HCT116 (cell line): Measurements from ENCODE around the gene UBE2L3. TPM values are rescaled to one million over a fixed set of nuclear protein-coding genes. Genes with fewer than 3 reads are reported as not detected.

Experiments
- ATAC-seq: fragments of 200-7000 bp; cut with Tn5 transposase; 2 replicates; pipeline ENCODE4 v1.9.1; 2020; ENCODE audit warnings: mild to moderate bottlenecking, moderate library complexity
- BruUV-seq: library from RNA; stranded (reverse); fragments of 400-500 nt; replicated peaks from 2 replicates; lab custom pipeline; 2021; lab: Mats Ljungman, UMichigan
- CTCF ChIA-PET: fragments of 300-600 bp; sonication (Branson Sonifier 250); formaldehyde crosslinking; loops from one replicate; lab custom pipeline; 2021; ENCODE audit warnings: antibody characterized with exemption; lab: Charles Lee
- POLR2A ChIA-PET: fragments of 300-600, 350-600 bp; sonication (Branson Sonifier 250); formaldehyde crosslinking; loops from one replicate; lab custom pipeline; 2021; ENCODE audit warnings: antibody characterized with exemption; lab: Charles Lee
- RAD21 ChIA-PET, 2 experiments: fragments of 300-600 bp; sonication (Branson Sonifier 250); formaldehyde crosslinking; loops; one replicate each; lab custom pipeline; 2023; ENCODE audit warnings: low total read pairs in 2 of 2; ENCODE audit not compliant: uncharacterized antibody in 2 of 2, unreplicated experiment in 2 of 2, low non-redundant PET in 1 of 2; lab: Charles Lee
- DNase-seq: peaks from one replicate; pipeline ENCODE4 v3.0.0-alpha.2; 2010; ENCODE audit warnings: low read depth, low spot score
- H2AFZ ChIP-seq: fragments of 200-600 bp; shearing (Covaris generic), sonication (generic); 2 replicates; pipeline ENCODE4 v1.6.1; 2017; ENCODE audit warnings: low read depth, mixed run types, mixed read lengths, antibody characterized with exemption, low read length; ENCODE audit not compliant: poor library complexity, severe bottlenecking
- H3K27ac ChIP-seq: 2 replicates; pipeline ENCODE4 v1.5.1; 2012; ENCODE audit warnings: low read depth, low read length
- H3K27me3 ChIP-seq: fragments of 200-600 bp; sonication (generic); 2 replicates; pipeline ENCODE4 v1.6.1; 2016; ENCODE audit warnings: mixed run types, low read length, mixed read lengths; ENCODE audit not compliant: insufficient read depth
- H3K36me3 ChIP-seq, 2 experiments: fragments of 200-500 bp in 1 of 2; fragments of 200-600 bp in 1 of 2; sonication (Bioruptor generic) in 1 of 2; sonication (generic) in 1 of 2; 2 replicates each; pipeline versions ENCODE4 v1.5.1 to v1.6.1; 2014 to 2016; ENCODE audit warnings: low read length in 2 of 2, inconsistent platforms in 1 of 2, mixed read lengths in 1 of 2, mixed run types in 1 of 2; ENCODE audit not compliant: insufficient read depth in 2 of 2, control insufficient read depth in 1 of 2
- H3K4me1 ChIP-seq, 2 experiments: fragments of 200-600 bp in 1 of 2; sonication (generic) in 1 of 2; 2 replicates each; pipeline versions ENCODE4 v1.5.1 to v1.6.1; 2012 to 2017; ENCODE audit warnings: low read length in 2 of 2, inconsistent platforms in 1 of 2, mild to moderate bottlenecking in 1 of 2, mixed read lengths in 1 of 2, mixed run types in 1 of 2, moderate library complexity in 1 of 2; ENCODE audit not compliant: insufficient read depth in 2 of 2, control insufficient read depth in 1 of 2
- H3K4me2 ChIP-seq: fragments of 200-600 bp; sonication (generic); 2 replicates; pipeline ENCODE4 v1.6.1; 2017; ENCODE audit warnings: mixed run types, low read length, mixed read lengths
- H3K4me3 ChIP-seq, 2 experiments: fragments of 200-600 bp in 1 of 2; sonication (generic) in 1 of 2; replicated peaks in 1 of 2; 2 replicates each; pipeline ENCODE4 v1.5.1; 2011 to 2016; ENCODE audit warnings: low read length in 2 of 2, control low read depth in 1 of 2, low read depth in 1 of 2, mild to moderate bottlenecking in 1 of 2, mixed read lengths in 1 of 2, mixed run types in 1 of 2
- H3K79me2 ChIP-seq: fragments of 200-600 bp; sonication (generic); 2 replicates; pipeline ENCODE4 v1.6.1; 2017; ENCODE audit warnings: mild to moderate bottlenecking, mixed run types, low read length, moderate library complexity, mixed read lengths; ENCODE audit not compliant: insufficient read depth
- H3K9ac ChIP-seq: fragments of 200-600 bp; sonication (generic); 2 replicates; pipeline ENCODE4 v1.6.1; 2016; ENCODE audit warnings: low read length, mixed read lengths
- H3K9me2 ChIP-seq: fragments of 200-600 bp; sonication (generic), shearing (Covaris generic); 2 replicates; pipeline ENCODE4 v1.6.1; 2017; ENCODE audit warnings: mixed run types, mild to moderate bottlenecking, moderate library complexity; ENCODE audit not compliant: insufficient read depth
- H3K9me3 ChIP-seq, 2 experiments: fragments of 200-500 bp in 1 of 2; fragments of 200-600 bp in 1 of 2; sonication (Bioruptor generic) in 1 of 2; sonication (generic) in 1 of 2; 2 replicates each; pipeline ENCODE4 v1.6.1; 2014 to 2017; ENCODE audit warnings: low read length in 2 of 2, mixed read lengths in 2 of 2, inconsistent platforms in 1 of 2, low read depth in 1 of 2, mild to moderate bottlenecking in 1 of 2, mixed run types in 1 of 2, moderate library complexity in 1 of 2; ENCODE audit not compliant: control insufficient read depth in 1 of 2, insufficient read depth in 1 of 2
- H4K20me1 ChIP-seq: fragments of 200-600 bp; sonication (generic), shearing (Covaris generic); 2 replicates; pipeline ENCODE4 v1.6.1; 2017; ENCODE audit warnings: mixed run types, mild to moderate bottlenecking, moderate library complexity; ENCODE audit not compliant: insufficient read depth
- CBX3 ChIP-seq: IDR thresholded peaks from 2 replicates; pipeline ENCODE4 v1.6.1; 2012; ENCODE audit warnings: low read depth
- CEBPB ChIP-seq: IDR thresholded peaks from 2 replicates; pipeline ENCODE4 v1.6.1; 2012; ENCODE audit warnings: low read depth
- EZH2phosphoT487 ChIP-seq: fragments of 200-600 bp; IDR thresholded peaks from 2 replicates; pipeline ENCODE4 v1.6.1; 2018; ENCODE audit warnings: antibody characterized with exemption, borderline replicate concordance
- FOSL1 ChIP-seq: IDR thresholded peaks from 2 replicates; pipeline ENCODE4 v1.6.1; 2012; ENCODE audit warnings: low read depth
- JUND ChIP-seq: IDR thresholded peaks from 2 replicates; pipeline ENCODE4 v1.6.1; 2012
- SIN3A ChIP-seq: IDR thresholded peaks from 2 replicates; pipeline ENCODE4 v1.6.1; 2012; ENCODE audit warnings: low read depth
- ZFX ChIP-seq: fragments of 450-650 bp; IDR thresholded peaks from 2 replicates; pipeline ENCODE4 v1.6.1; 2017
- intact Hi-C: fragments of 100-400 bp; cut with micrococcal nuclease; formaldehyde crosslinking; loops from 2 replicates; pipeline ENCODE4 v1.10.0; 2022
- total RNA-seq: library from RNA; stranded (reverse); gene quantifications from one replicate; pipeline ENCODE4 v1.2.1, GENCODE V29; 2021; ENCODE audit not compliant: unreplicated experiment
- TF ChIP-seq, protein P1 (sequence below): IDR thresholded peaks from 2 replicates; pipeline ENCODE4 v1.6.1; 2011; ENCODE audit warnings: mild to moderate bottlenecking, low read length, moderate library complexity; ENCODE audit not compliant: insufficient replicate concordance; ENCODE audit errors: extremely low read depth

Gene UBE2L3
- total RNA-seq, 1 experiment from 2014 or later: 55.6 TPM

DNA sequence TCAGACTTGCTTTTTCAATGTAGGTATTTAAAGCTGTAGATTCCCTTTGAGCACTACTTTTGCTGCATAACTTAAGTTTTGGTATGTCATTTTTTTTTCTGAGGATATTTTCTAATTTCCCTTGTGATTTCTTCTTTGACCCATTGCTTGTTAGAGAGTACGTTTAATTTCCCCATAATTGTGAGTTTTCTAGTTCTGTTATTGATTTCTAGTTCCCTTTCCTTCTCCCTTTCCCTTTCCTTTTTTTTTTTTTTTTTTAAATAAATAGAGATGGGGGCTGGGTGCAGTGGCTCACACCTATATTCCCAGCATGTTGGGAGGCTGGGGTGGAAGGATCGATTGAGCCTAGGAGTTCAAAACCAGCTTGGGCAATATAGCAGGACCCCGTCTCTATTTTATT, 30.8 kb downstream of the UBE2L3 start:
- H3K9me3 ChIP-seq: no peaks in the 10 kb centered on the region
- no peaks in the 10 kb centered on the region for H3K27me3 ChIP-seq
- BruUV-seq: no TSS peak
- peaks cover 11 to 37% of the 10 kb centered on the region in 2 experiments for H3K36me3 ChIP-seq
- H2AFZ ChIP-seq: no peak overlapping the region
- H3K9me2 ChIP-seq: no peaks in the 10 kb centered on the region
- ATAC-seq: no peak
- H3K9ac ChIP-seq: no peak overlapping the region
- H3K27ac ChIP-seq: no peak overlapping the region
- POLR2A ChIA-PET: no interaction called here
- intact Hi-C loops: no loop called here
- H3K4me2 ChIP-seq: no peak overlapping the region
- CTCF ChIA-PET: no interaction called here
- no peak for TF ChIP-seq CBX3
- TF ChIP-seq, protein P1, sequence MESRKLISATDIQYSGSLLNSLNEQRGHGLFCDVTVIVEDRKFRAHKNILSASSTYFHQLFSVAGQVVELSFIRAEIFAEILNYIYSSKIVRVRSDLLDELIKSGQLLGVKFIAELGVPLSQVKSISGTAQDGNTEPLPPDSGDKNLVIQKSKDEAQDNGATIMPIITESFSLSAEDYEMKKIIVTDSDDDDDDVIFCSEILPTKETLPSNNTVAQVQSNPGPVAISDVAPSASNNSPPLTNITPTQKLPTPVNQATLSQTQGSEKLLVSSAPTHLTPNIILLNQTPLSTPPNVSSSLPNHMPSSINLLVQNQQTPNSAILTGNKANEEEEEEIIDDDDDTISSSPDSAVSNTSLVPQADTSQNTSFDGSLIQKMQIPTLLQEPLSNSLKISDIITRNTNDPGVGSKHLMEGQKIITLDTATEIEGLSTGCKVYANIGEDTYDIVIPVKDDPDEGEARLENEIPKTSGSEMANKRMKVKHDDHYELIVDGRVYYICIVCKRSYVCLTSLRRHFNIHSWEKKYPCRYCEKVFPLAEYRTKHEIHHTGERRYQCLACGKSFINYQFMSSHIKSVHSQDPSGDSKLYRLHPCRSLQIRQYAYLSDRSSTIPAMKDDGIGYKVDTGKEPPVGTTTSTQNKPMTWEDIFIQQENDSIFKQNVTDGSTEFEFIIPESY: no peak
- no peak for TF ChIP-seq JUND
- TF ChIP-seq FOSL1: no peak
- no peak for TF ChIP-seq ZFX
- no peak for TF ChIP-seq EZH2phosphoT487
- no peak for TF ChIP-seq SIN3A
- TF ChIP-seq CEBPB: no peak
- RAD21 ChIA-PET: no interaction called here
- H3K4me3 ChIP-seq: no peak overlapping the region
- DNase-seq: no peak
- peaks cover 99% of the 10 kb centered on the region for H3K79me2 ChIP-seq
- no peaks in the 10 kb centered on the region for H3K4me1 ChIP-seq
- peaks cover 13% of the 10 kb centered on the region; the same call in 1 of the 2 replicates for H4K20me1 ChIP-seq
